Upper lobe of right lung (tissue), 1 donor: ENCODE data around the gene GNG5. TPM values are rescaled to one million over a fixed set of nuclear protein-coding genes. Genes with fewer than 3 reads are reported as not detected.

Source experiments
- ATAC-seq: fragments of 200-7000 bp; cut with Tn5 transposase; one replicate; pipeline ENCODE4 v1.9.1; 2020; ENCODE audit warnings: mild to moderate bottlenecking, moderate library complexity
- DNase-seq: peaks from one replicate; pipeline ENCODE4 v3.0.0-alpha.2; 2020
- H3K27ac ChIP-seq: fragments of 200-600 bp; one replicate; pipeline ENCODE4 v1.8.0; 2022
- H3K27me3 ChIP-seq: fragments of 200-600 bp; one replicate; pipeline ENCODE4 v1.8.0; 2022; ENCODE audit warnings: mild to moderate bottlenecking
- H3K36me3 ChIP-seq: fragments of 200-600 bp; one replicate; pipeline ENCODE4 v1.8.0; 2022
- H3K4me1 ChIP-seq: fragments of 200-600 bp; one replicate; pipeline ENCODE4 v1.8.0; 2022
- H3K4me3 ChIP-seq: fragments of 200-600 bp; one replicate; pipeline ENCODE4 v1.8.0; 2022; ENCODE audit warnings: mild to moderate bottlenecking
- H3K9me3 ChIP-seq: fragments of 200-600 bp; one replicate; pipeline ENCODE4 v1.8.0; 2022
- intact Hi-C: fragments of 100-400 bp; cut with DNase I; formaldehyde crosslinking; loops from one replicate; pipeline ENCODE4 v1.11.0; 2022
- long read RNA-seq: library from polyadenylated mRNA; unstranded; transcript quantifications from one replicate; pipeline ENCODE4 v2.0.0, GENCODE V29; 2021
- total RNA-seq: library from RNA; stranded (reverse); fragmentation: NEBNext Ultra II Directional; extraction: Animal tissue kit (Norgen Biotek cat#: 25700); gene quantifications from one replicate; pipeline ENCODE4 v1.2.1, GENCODE V29; 2021
- TF ChIP-seq, protein P1 (sequence below): fragments of 200-600 bp; IDR thresholded peaks from one replicate; pipeline ENCODE4 v1.8.0; 2022; ENCODE audit warnings: antibody characterized with exemption
- donor health status: DM: no; HTN: yes; CAD: no; lungs with severe emphysema.

GNG5 gene
- total RNA-seq: 133 TPM
- long read RNA-seq, transcript GNG5-201 (3 exons, 920 nt): major isoform, 62 of 66 reads
- long read RNA-seq, partial matches to known transcripts: 2 of 66 reads
- long read RNA-seq, other reads (novel, unspliced or antisense): 1 of 66 reads

DNA sequence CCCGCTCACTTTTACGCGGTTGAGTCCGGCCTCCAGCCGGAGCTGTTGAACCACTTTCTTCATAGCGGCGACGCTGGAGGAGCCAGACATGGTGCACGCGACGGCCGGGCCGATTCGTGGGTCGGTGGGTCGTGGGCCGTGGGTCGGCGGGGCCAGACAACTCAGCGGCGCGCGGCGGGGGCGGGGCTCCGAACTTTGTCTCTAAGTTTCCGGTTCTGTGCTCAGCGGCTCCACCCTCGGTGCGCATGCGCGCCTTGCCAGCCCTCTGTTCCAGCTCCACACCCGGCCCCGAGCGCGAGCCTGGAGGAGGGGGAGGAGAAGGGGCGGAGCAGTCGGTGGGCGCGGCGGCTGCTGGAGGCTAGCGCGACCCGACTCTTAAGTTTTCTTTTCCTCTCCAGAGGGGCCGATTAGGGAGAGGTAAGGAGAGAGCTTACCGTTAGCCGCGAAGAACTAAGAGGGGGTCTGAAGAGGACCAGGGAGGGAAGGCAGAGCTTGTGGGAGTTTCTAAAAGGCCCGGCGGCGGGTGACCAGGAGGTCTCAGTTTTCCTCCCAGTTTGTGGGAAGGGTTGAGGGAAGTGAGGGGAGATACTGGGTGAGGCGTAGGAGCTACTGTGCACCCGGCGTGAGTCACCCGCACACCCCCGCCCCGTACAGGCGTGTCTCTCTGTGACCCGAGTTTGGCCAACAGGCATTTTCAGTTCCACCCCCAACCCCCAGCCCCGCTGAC lies at the start of gene GNG5, which contains the start of gene SPATA1:
TSS of gene GNG5 (minus strand) at position 580 of the 727 bp plus-strand sequence. CDS start at position 90, 490 bp downstream.
TSS of gene SPATA1 (plus strand) at position 385 of the 727 bp plus-strand sequence. CDS start 9,974 bp downstream, outside the sequence.
- Histone ChIP-seq H3K36me3 (peaks cover 5% of the 10 kb centered on the region), H3K4me3 (peak within 1 kb of the TSS; percentile 79), H3K27ac (peak within 1 kb of the TSS; percentile 97), H3K9me3 (no peaks in the 10 kb centered on the region), H3K4me1 (peaks cover 32% of the 10 kb centered on the region), H3K27me3 (no peaks in the 10 kb centered on the region)
- TF ChIP-seq, protein P1, sequence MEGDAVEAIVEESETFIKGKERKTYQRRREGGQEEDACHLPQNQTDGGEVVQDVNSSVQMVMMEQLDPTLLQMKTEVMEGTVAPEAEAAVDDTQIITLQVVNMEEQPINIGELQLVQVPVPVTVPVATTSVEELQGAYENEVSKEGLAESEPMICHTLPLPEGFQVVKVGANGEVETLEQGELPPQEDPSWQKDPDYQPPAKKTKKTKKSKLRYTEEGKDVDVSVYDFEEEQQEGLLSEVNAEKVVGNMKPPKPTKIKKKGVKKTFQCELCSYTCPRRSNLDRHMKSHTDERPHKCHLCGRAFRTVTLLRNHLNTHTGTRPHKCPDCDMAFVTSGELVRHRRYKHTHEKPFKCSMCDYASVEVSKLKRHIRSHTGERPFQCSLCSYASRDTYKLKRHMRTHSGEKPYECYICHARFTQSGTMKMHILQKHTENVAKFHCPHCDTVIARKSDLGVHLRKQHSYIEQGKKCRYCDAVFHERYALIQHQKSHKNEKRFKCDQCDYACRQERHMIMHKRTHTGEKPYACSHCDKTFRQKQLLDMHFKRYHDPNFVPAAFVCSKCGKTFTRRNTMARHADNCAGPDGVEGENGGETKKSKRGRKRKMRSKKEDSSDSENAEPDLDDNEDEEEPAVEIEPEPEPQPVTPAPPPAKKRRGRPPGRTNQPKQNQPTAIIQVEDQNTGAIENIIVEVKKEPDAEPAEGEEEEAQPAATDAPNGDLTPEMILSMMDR: peak; percentile 6
- DNase-seq (peak; percentile 100), ATAC-seq (peak; percentile 95)
- intact Hi-C loops: loop anchor here (10.0 kb wide), 1 partner anchor 59 kb away; no protein-coding TSS in a partner anchor

DNA sequence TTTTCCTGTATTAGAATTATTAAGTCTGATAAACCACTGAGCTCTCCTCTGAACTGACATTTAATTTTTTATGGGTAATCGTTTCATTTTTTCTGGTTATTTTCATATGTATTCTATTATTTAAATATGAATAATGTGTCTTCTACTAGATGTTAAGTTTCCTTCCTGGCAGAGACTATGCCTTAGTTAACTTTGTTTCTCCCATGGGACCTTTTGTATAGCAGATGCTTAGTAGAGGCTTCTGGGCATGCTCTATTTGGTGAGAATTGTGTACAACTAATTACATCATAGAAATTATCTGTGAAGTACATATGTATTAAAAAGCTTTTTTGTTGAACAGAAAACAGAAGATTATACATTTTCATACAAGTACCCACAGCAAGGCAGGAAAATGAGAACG lies 44.4 kb upstream of the GNG5 start:
- no peaks in the 10 kb centered on the region for H3K27me3 ChIP-seq
- DNase-seq (no peak), ATAC-seq (no peak)
- H3K27ac ChIP-seq: no peak overlapping the region
- no peaks in the 10 kb centered on the region for H3K9me3 ChIP-seq
- TF ChIP-seq, protein P1: no peak
- H3K4me1 ChIP-seq: no peaks in the 10 kb centered on the region
- intact Hi-C loops: no loop called here
- no peak overlapping the region for H3K4me3 ChIP-seq
- peaks cover 25% of the 10 kb centered on the region for H3K36me3 ChIP-seq

DNA sequence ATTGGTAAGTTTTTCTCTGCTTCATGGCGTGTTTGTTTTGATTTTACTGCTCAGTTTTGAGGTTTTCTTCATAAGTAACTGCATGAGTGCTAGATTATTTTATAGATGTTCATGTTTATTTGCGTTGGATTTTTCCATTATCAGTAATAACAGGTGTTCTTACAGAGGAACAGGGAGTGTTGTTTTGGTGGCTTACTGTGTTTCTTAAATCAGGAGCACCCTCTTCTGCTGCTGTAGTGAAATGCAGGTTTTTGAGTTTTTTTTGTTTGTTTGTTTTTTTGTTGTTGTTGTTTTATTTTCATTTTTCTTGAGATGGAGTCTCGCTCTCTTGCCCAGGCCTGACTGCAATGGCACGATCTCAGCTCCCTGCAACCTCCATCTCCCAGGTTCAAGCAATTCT lies 35.3 kb upstream of the GNG5 start:
- H3K27me3 ChIP-seq: no peaks in the 10 kb centered on the region
- intact Hi-C loops: no loop called here
- no peaks in the 10 kb centered on the region for H3K4me1 ChIP-seq
- ATAC-seq (no peak), DNase-seq (no peak)
- no peak overlapping the region for H3K27ac ChIP-seq
- H3K4me3 ChIP-seq: no peak overlapping the region
- TF ChIP-seq, protein P1: no peak
- H3K9me3 ChIP-seq: no peaks in the 10 kb centered on the region
- peaks cover 10% of the 10 kb centered on the region for H3K36me3 ChIP-seq

DNA sequence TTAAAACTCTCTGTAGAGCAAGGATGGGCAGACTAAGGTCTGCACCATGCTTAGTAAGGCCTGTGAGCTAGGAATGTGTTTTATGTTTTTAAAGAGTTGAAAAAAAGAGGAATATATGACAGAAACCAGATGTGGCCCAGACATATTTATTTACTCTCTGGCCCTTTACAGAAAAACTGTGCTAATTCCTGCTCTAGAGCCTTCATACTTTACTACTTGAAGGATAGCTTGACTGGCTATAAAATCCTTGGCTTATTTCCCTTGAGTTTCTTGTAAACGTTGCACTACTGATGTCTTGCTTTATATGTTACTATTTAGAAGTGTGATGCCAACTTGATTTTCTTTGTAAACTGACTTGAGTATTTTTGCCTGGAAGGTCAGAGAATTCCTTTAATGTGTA lies 34.4 kb upstream of the GNG5 start:
- Histone ChIP-seq H3K27ac (no peak overlapping the region), H3K36me3 (peaks cover 10% of the 10 kb centered on the region), H3K4me1 (no peaks in the 10 kb centered on the region), H3K9me3 (no peaks in the 10 kb centered on the region), H3K4me3 (no peak overlapping the region), H3K27me3 (no peaks in the 10 kb centered on the region)
- TF ChIP-seq, protein P1: no peak
- intact Hi-C loops: no loop called here
- ATAC-seq (no peak), DNase-seq (no peak)

DNA sequence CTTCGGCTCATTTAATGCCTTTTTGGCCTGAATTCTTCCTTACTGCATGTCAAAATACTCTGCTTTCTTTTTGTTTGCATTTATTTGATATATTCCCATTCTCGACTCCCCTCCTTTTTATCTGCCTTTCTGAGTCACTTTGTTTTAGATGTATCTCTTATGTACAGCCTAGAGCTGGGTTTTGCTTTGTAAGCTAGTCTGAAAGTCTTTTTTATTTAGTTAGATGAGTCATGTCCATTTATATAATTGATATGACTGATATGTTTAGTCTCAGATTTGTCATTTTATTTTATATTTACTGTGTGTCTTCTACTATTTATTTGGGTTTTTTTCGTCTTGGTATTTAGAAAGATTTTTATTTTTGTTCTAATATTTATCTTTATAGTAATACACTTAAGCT lies 33.6 kb upstream of the GNG5 start:
- H3K4me3 ChIP-seq: no peak overlapping the region
- no peaks in the 10 kb centered on the region for H3K27me3 ChIP-seq
- TF ChIP-seq, protein P1: no peak
- H3K4me1 ChIP-seq: no peaks in the 10 kb centered on the region
- DNase-seq (no peak), ATAC-seq (no peak)
- peaks cover 10% of the 10 kb centered on the region for H3K36me3 ChIP-seq
- H3K9me3 ChIP-seq: no peaks in the 10 kb centered on the region
- no peak overlapping the region for H3K27ac ChIP-seq
- intact Hi-C loops: no loop called here
